Measurements from ENCODE around the gene THAP11.
"Not testable (repeated sequence)": the region's sequence is repeated elsewhere in the genome, so short reads cannot be mapped to it uniquely, and the experiment has no call there.

Gene THAP11

DNA sequence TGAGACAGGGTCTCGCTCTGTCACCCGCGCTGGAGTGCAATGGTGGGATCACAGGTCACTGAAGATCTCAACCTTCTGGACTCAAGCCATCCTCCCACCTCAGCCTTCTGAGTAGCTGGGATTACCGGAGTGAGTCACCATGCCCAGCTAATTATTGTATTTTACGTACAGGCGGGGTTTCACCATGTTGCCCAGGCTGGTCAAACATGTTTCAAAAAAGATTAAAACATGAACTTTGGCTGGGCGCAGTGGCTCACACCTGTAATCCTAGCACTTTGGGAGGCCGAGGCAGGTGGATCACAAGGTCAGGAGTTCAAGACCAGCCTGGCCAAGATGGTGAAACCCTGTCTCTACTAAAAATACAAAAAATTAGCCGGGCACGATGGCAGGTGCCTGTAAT is 4.9 kb upstream of the THAP11 start:
- not testable (repeated sequence) for DNase-seq

DNA sequence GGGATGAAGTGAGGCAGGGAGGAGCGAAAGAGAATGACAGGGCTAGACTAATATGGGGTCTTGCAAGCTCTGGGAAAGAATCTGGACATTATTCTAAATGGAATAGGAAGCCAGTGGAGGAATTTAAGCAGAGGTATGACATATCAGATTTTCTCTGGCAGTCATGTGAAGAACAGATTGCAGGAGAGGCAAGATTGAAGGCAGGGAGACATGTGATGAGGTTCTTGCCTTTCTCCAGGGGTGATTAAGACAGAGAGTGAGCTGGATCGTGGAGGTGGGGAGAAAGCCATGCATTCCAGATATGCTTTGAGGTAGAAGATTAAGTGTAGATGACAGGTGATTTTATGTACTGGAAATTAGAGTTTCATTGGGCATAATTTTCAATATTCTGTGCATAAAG is 4.3 kb upstream of the THAP11 start:
- no peak for DNase-seq

DNA sequence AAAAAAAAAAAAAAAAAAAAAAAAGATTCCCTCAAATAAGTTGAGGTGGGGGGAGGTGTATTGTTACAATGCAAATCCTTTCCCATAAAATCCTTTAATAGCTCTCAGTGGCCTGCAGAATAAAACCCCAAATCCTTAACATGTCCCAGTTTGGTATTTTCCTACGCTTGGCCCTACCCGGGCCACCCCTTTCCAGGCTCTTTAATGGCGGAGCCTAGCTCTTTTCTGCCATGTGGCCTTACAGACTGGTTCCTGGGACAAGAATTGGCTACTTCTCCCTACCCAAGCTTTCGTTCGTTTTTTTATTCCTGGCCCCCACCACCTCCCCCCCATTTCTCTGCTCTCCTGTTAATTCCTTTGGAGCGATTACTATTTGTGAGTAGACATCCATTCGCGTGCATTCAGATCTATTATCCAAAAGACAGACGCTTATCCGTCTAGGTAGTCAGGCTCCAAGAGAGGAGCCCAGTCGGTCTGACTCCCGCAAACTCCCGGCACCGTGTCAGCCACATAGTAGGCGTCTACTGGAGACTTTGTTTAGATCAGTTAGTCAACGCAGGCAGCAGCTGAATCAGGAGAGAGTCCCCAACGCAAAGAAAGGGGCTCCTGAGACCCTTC is 813 bp upstream of the THAP11 start:
- no peak for DNase-seq

DNA sequence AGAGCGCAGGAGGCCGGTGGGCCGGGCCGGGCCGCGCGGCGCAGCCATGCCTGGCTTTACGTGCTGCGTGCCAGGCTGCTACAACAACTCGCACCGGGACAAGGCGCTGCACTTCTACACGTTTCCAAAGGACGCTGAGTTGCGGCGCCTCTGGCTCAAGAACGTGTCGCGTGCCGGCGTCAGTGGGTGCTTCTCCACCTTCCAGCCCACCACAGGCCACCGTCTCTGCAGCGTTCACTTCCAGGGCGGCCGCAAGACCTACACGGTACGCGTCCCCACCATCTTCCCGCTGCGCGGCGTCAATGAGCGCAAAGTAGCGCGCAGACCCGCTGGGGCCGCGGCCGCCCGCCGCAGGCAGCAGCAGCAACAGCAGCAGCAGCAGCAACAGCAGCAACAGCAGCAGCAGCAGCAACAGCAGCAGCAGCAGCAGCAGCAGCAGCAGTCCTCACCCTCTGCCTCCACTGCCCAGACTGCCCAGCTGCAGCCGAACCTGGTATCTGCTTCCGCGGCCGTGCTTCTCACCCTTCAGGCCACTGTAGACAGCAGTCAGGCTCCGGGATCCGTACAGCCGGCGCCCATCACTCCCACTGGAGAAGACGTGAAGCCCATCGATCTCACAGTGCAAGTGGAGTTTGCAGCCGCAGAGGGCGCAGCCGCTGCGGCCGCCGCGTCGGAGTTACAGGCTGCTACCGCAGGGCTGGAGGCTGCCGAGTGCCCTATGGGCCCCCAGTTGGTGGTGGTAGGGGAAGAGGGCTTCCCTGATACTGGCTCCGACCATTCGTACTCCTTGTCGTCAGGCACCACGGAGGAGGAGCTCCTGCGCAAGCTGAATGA is 606 bp downstream of the THAP11 start:
- peak; percentile 75 for DNase-seq

DNA sequence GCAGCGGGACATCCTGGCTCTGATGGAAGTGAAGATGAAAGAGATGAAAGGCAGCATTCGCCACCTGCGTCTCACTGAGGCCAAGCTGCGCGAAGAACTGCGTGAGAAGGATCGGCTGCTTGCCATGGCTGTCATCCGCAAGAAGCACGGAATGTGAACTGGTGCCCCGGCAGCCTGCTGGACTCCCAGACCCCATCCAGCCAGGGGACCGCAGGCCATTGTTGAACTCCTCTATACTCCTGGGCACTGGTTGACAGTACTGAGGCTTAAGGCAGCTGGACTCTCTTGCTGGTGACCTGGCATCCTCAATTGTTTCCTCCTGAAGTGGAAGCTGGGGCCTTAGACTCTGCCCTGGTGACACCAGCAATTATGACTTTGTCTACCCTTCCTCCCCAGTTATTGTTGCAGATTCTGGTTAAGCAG is 1.2 kb downstream of the THAP11 start:
- DNase-seq, result no peak

DNA sequence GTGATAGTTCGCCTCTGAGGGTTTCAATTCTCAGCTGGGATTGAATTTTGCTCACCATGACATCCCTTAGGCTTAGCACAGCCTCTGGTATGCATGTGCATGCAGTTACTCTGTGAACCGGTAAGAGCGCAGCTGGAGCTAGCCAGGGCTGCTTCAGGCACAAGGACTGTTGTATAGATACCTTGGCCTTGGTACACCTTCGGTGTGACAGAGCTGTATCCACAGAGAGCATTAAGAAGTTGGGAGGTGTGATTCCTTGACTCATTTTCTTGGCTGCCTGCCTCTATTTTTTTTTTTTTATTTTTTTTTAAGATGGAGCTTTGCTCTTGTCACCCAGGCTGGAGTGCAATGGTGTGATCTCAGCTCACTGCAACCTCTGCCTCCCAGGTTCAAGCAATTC is 2.4 kb downstream of the THAP11 start:
- no peak for DNase-seq

DNA sequence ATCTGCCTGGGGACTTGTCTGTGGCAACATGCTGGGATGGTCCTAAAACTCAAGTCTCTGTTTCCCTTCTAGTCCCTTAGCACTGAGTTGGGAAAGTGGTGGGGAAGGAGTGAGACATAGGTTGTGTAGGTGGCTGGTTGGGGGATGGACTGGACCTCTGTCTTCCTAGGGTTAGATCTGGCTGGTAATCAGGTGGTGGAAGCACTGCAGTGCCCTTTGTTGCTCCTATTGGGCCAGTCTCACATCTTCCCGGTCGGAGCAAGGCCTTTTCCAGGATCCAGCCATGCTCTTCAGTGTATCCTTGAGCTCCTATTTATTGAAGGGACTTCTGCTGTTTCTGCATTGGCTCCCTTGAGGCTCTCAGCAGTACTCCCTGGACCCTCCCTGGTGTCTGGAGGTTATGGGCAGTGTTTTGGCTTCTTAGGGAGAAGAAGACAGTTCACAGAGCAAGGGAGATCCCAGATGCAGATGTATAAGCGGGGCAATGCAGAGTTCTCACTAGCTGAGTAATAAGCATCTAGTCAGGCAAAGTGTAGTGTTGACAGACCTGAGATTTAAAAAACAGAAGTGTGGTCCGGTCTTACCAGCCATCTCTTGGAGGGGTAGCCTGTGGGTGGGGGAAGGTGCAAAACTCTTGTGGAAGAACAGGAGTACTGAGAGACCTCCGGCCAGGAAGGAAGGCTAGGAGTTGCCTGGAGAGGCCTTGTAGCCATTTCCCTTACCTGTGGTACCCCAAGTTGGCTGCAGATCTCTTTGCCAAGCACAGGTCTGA is 3.4 kb downstream of the THAP11 start:
- peak; percentile 46 for DNase-seq

DNA sequence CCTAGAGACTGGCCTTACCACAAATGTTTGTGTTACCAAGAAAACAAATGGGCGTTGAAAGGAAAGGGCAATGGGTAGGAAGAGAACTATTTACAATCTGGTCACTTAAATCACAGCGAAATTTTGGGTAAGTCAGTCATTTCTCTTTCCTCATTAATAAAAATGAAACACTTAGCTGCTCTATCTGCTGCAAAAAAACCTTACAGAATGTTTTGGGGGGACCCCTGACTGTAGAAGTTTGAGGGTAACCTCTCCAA is 3.9 kb downstream of the THAP11 start:
- DNase-seq, result no peak

DNA sequence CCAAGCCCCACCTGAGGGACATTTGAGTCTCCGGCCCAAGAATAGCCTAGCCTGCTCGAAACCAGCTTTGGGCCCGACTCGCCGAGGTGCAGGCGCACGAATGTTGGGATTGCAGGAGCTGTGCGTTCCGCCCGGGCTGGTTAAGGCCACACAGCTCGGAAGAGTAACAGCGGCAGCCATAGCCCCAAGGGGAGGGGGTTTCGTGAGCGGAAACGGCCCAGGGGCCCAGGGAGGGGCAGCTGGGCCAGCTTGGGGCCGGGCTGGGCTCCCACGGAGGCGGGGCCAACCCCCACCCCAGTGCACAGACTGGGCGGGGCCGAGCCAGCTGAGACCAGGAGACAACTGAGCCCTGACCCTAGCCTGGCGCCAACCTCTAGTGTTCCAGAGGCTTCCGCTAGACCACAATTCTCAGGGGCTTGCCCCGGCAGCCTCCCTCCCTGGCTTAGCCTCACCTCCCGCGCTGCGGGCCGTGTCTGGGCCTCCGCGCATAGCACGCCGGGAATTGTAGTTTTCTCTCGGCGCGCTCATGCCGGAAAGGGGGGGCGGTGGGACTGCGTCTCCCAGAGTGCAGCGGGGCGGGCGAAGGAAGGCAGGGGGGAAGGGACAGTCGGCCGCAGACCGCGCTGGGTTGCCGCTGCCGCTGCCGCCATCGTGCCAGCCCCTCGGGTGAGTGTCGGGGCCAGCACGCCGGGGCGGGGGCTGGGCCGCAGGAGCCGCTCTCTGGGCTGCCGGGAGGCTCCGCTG is 4.4 kb downstream of the THAP11 start, which contains the start of gene NUTF2:
TSS of gene NUTF2 (plus strand) at position 614 of the 744 bp plus-strand sequence. CDS start 18,198 bp downstream, outside the sequence.
- DNase-seq, result peak; percentile 98

DNA sequence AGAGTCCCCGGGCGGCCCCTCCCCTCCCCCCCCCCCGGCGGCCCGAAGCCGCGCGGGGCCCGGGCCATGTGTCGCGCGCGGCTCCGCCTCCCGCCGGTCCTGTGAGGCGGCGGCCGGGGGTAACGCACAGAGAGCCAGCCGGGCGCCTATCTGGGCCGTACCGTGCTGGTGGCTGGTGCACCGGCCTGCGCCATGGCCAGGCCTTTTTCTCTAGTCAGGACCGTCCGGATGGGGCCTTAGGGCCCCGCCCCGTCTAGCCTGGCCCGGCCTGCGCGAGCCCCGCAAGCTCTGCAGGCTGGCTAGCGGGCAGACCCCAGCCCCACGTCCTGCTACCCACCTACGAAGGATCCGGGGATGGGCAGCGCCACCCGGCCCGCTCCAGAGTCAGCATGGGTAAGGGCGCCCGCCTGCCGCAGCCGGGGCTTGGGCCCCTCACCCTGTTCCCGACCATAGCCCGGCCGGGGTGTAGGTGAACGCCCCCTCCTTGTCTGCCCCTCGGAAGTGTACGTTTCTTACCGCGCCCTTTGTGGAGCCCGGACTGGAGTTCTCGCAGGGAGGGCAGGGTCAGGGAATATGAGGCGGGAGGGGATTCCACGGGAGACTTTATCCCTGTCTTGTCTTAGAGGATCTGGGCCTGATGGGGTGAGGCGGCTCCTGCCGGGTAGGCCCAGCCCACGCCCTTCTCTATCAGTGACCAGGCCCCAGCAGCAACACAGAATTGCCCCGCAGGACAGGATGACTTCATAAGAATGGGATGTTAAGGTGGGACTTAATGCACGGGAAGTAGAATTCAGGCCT is 5.1 kb downstream of the THAP11 start, which contains the start of gene CENPT:
TSS of gene CENPT (minus strand) at position 630 of the 798 bp plus-strand sequence. CDS start 13,834 bp downstream, outside the sequence.
- DNase-seq, result peak; percentile 51

DNA sequence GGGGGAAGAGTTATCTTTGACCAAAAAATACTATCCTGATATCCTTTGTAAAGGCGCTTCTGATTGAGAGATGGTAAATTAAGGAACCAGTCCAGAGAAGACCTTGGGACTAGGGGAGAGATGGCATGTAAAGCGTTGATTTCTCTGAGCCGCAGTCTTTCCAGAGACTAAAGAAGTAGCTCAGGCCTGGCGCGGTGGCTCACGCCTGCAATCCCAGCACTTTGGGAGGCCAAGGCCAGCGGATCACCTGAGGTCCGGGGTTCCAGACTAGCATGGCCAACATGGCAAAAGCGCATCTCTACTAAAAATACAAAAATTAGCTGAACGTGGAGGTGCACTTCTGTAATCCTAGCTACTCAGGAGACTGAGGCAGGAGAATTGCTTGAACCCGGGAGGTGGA is 6.0 kb downstream of the THAP11 start:
- DNase-seq, result no peak

DNA sequence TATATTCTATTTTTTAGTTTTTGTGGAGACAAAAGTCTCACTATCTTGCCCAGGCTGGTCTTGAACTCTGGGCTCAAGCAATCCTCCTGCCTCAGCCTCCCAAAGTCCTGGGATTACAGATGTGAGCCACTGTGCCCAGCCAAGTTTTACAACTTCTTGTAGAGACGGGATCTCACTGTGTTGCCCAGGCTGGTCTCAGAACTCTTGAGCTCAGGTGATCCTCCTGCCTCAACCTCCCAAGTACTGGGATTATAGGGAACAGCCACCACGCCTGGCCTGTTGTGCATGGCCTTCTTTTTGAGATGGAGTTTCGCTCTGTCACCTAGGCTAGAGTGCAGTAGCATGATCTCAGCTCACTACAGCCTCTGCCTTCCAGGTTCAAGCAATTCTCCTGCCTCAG is 11.6 kb downstream of the THAP11 start:
- no peak for DNase-seq

DNA sequence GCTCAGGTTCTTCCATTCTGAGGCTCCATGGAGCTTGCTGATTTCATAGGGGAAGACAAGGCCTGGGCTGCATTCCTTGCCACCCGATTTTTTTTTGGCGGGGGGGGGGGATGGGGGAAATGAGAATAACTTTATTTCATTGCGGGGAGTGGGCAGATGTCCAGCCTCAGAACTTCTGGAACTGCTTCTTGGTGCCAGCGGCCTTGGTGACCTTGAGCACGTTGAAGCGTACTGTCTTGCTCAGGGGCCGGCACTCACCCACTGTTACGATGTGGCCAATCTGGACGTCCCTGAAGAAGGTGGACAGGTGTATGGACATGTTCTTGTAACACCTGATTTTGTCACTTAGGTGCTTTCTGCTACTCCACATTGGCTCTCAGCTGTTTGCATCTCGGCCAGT is 13.7 kb downstream of the THAP11 start:
- DNase-seq, result no peak

DNA sequence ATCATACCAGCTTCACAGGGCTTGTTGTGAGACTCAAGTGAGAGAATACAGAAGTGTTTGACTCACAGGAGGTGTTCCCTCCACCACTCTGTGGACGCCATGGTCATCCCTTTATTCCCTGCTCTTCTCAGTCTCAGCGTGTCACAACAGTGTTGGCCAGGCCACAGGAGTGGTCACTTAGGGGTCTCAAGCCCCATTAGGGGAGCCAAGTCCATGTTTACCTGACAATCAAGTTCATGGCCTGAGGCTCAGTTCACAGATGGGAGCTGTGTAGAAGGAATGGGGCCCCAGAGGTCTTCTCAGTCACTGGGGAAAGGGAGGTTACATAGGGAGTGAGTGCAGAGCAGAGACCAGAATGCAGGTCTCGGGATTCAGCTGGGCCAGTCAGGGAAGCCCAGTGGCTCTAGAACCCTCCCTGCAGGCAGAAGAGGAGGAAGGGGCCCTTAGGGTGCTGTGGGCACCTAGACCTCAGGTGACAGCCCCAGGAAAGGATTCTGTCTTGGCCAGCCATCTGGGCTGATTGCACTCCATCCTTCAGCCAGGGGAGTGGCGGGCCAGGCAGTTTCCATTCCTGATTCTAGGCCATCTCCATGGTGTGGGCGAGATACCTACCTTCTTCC is 14.9 kb downstream of the THAP11 start:
- DNase-seq, result no peak

DNA sequence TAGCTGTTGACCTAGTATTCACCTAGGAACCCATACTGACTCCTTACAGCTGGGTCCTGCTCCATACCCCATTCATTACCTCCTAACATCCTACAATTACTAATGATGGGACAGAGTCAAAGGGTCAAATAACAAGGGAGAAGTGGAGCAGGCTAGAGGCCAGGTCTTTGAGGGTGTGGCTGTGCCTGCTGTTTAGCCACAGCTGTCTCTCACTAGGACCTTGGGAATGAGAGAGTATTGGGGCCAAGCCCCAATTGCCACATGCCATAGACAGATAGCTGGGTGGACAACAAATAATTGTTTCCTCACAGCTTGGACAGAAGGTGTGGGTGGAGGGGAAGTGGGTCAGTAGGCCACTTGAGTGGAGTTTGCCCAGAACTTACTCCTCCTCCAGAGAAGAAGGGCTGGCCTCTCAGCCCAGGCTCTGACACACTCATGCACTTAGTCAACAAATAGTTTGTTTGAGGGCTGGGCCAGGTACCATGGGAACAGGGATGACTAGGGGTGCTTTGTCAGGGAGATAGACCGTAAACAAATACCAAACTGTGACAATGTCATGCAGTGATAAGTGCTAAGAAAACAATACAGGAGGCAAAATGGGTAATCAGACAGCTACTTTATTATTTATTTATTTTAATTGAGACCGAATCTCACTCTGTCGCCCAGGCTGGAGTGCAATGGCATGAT is 15.6 kb downstream of the THAP11 start:
- DNase-seq, result peak; percentile 26

DNA sequence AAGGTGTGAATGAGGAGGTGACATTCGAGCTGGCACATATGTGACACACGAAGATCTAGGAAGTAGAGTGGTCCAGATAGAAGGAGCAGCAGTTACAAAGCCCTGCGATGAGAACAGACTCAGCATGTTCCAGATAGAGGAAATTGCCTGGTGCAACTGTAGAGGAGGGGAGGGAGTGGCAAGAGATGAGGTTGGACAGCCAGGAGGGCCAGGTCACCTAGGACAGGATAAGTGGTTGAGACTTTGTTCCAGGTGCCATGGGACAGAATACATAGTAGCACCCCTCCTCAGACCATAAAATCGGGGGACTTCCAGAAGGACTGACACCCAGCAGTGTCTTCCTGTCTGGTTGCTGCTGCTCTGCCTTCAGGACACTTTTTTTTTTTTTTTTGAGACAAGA is 16.4 kb downstream of the THAP11 start:
- DNase-seq, result no peak

DNA sequence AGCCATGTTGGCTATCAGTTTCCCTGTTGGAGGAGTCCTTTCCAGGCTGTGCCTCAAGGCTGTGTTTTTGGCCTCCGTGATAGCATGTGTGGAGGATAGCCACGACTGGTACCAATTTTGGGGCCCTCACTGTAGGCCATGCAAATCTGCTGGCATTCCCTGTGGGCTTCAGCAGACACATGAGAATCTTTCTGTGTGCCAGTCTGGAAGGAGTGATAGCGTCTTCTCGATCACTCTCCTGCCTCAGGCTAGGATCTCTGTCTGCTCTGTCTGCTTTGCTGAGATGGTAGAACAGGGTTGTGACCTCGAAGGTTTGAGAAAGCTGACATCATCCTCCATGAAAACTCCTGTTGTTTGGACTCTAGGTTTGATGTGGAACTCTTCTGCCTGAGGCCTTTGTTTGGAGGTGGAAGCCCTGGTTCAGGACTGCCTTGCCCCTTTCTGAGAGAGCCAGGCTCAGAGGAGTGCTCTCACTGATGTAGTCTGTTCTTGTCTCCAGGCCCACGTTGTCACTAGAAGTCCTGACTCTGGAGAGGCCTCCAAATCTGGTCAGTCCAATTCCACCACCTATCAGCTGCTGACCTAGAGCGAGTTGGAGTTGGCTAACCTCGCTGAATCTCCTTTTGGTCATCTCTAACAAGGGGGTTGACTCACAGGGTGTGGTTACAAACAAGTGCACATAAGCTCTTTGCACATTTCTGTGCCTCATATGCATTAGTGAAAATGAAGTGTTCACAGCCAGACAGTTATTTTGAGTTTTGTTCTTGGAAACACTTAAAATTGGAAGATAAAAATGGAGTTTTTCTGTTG is 18.7 kb downstream of the THAP11 start:
- DNase-seq, result no peak

DNA sequence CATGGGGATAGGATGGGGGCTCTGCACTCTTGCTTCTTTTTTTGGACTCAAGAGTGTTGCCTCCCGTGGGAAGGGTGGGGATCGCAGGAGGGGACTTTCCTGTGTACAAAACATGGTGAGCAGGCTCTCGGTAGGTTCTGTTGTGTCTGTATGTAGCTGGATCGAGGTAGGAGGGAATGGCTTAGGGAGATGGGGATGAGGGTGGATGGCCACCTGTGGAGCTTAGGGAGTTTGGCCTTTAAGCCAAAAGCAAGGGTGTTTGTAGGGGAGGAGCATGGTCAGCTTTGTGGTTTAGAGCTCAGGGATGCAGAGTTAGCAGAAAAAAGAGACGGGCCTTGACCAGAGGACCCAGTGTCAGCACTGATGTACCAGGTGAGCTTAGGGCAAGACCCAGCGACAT is 19.8 kb downstream of the THAP11 start:
- DNase-seq, result no peak

DNA sequence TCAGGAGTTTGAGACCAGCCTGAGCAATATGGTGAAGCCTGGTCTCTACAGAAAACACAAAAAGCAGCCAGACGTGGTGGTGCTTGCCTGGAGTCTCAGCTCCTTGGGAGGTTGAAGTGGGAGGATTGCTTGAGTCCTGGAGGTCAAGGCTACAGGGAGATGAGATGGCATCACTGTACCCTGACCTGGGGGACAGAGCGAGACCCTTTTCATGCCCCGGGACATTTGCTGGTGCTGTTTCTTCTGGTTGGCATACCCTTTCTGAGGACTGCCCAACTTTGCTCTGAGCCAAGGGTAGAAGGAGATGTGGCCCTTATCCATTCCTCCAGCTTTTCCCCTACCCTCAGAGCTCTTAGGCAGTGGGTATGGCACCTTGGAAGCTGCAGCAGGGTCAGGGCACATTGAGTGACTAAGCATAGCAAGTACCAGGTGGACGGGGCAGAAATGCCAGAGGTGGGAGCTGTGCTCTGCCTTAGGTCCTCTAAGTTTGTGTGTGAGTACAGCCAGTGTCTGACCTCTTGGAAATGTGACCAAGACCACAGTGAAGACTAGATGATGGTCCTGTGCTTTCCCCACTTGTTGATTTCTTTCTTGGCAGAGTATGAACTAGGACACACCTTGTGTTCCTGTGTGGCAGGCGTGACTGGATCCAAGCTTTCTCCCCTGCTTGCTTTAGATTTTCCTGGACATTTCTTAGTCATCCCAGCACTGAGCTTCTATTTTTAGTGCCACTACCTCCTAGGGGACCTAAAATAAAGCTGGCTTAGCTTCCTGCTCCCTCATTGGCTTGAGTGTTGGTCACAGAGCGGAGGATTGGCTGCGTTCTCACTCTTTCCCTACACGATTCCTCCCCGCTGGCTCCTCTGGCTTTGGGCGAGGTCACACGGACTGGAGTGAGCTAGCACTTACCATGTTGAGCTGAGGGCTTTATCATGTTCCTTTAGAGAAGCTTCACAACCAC is 20.8 kb downstream of the THAP11 start:
- DNase-seq, result no peak
